Tibial nerve (tissue), 4 donors: ENCODE measurements around the gene GBE1. TPM values are rescaled to one million over a fixed set of nuclear protein-coding genes. Genes with fewer than 3 reads are reported as not detected.

ENCODE experiments used
- DNase-seq, 2 donors: peaks; one replicate each; pipeline ENCODE4 v3.0.0-alpha.2; 2019; ENCODE audit warnings: low spot score in 2 of 2
- H3K27ac ChIP-seq, 4 donors: fragments of 200-600 bp; sonication (generic) in 3 of 4; one replicate each; pipeline ENCODE4 v1.5.1; 2017 to 2019; ENCODE audit warnings: mild to moderate bottlenecking in 1 of 4
- H3K27me3 ChIP-seq, 2 donors: fragments of 200-600 bp; sonication (generic) in 1 of 2; one replicate each; pipeline versions ENCODE4 v1.5.1 to v1.6.0; 2017 to 2019
- H3K36me3 ChIP-seq, 3 donors: fragments of 200-600 bp; sonication (generic); one replicate each; pipeline ENCODE4 v1.5.1; 2018 to 2019
- H3K4me1 ChIP-seq, 4 donors: fragments of 200-600 bp; sonication (generic) in 3 of 4; one replicate each; pipeline ENCODE4 v1.5.1; 2017 to 2019
- H3K4me3 ChIP-seq, 4 donors: fragments of 200-600 bp; sonication (generic) in 3 of 4; one replicate each; pipeline ENCODE4 v1.5.1; 2017 to 2019; ENCODE audit warnings: mild to moderate bottlenecking in 1 of 4, moderate library complexity in 1 of 4
- H3K9me3 ChIP-seq, 4 donors: fragments of 200-600 bp; sonication (generic) in 3 of 4; one replicate each; pipeline ENCODE4 v1.5.1; 2017 to 2019
- EP300 ChIP-seq, 2 donors: sonication (generic); formaldehyde crosslinking; IDR thresholded peaks; one replicate each; pipeline ENCODE4 v1.6.1; 2017; ENCODE audit warnings: antibody characterized with exemption in 2 of 2, mild to moderate bottlenecking in 1 of 2
- POLR2A ChIP-seq, 2 donors: fragments of 450-650 bp; IDR thresholded peaks; one replicate each; pipeline ENCODE4 v1.6.1; 2017; ENCODE audit warnings: antibody characterized with exemption in 2 of 2, mild to moderate bottlenecking in 2 of 2, moderate library complexity in 2 of 2
- WGBS, 2 donors: methylation state at CpG; one replicate each; pipeline ENCODE4 v1.1.5; 2018; 5-methylcytosine and 5-hydroxymethylcytosine counted together
- total RNA-seq, 4 donors: library from RNA; depleted of rRNA; stranded (reverse); fragments of >200 nt; gene quantifications; one replicate each; pipeline ENCODE4 v1.1.0, GENCODE V29; 2016
- TF ChIP-seq, protein P1 (sequence below), 5 experiments: fragments of 200-600 bp in 3 of 5; fragments of 450-650 bp in 2 of 5; sonication (generic) in 3 of 5; IDR thresholded peaks; one replicate each; pipeline ENCODE4 v1.5.1; 2016 to 2019; ENCODE audit warnings: antibody characterized with exemption in 5 of 5, mild to moderate bottlenecking in 3 of 5, moderate library complexity in 2 of 5

Gene GBE1
- total RNA-seq, 4 donors from 2014 or later, result 25.8 to 34.5 (median 31.3) TPM

DNA sequence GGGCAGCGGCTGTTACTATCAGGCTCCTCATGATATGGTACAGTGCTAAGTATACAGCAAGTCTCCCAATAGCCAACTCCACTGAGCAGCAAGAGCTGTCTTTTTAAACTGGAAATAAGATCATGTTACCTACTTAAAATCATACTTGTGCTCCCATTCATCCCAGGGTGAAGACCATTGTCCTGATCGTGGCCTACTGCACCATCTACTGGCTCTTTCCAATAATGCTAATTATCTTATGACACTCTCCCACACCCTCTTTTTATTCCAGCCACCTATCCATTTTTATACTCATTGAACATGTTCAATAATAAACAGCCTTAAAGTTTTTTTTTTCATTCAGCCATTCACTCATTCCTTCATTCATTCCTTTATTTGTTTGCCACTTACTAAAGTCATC lies 117.7 kb downstream of the GBE1 start:
- Histone ChIP-seq H3K36me3 (peaks cover 0 to 3% (median 0%) of the 10 kb centered on the region in 3 donors), H3K4me1 (no peaks in the 10 kb centered on the region), H3K9me3 (no peaks in the 10 kb centered on the region), H3K4me3 (no peak overlapping the region), H3K27me3 (no peaks in the 10 kb centered on the region), H3K27ac (no peak overlapping the region)
- no peak for TF ChIP-seq EP300 (IDR thresholded peaks at IDR 0.05)
- no peak for TF ChIP-seq POLR2A (IDR thresholded peaks at IDR 0.05)
- TF ChIP-seq, protein P1, sequence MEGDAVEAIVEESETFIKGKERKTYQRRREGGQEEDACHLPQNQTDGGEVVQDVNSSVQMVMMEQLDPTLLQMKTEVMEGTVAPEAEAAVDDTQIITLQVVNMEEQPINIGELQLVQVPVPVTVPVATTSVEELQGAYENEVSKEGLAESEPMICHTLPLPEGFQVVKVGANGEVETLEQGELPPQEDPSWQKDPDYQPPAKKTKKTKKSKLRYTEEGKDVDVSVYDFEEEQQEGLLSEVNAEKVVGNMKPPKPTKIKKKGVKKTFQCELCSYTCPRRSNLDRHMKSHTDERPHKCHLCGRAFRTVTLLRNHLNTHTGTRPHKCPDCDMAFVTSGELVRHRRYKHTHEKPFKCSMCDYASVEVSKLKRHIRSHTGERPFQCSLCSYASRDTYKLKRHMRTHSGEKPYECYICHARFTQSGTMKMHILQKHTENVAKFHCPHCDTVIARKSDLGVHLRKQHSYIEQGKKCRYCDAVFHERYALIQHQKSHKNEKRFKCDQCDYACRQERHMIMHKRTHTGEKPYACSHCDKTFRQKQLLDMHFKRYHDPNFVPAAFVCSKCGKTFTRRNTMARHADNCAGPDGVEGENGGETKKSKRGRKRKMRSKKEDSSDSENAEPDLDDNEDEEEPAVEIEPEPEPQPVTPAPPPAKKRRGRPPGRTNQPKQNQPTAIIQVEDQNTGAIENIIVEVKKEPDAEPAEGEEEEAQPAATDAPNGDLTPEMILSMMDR (IDR thresholded peaks at IDR 0.05), result no peak
- no peak for DNase-seq
- 83 to 88% methylated on average over 2 of the region's 2 CpGs for WGBS, 2 donors

DNA sequence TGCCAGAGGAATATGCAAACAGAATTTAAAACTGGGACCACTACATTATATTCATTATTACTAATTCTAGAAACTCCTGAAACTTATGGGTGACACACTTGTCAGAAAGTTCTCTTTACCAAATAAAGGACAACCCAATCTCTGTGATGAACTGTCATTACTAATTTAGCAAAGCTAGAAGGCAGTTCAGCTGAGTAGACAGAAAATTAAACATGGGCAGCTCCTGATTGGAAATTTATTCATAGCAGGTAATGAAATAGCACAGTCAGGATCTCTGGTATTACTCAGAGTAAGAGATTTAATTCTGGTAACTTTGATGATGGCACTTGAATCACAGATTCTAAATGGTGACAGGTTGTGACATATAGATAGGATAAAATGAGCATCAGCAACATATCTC lies 123.0 kb downstream of the GBE1 start:
- no peaks in the 10 kb centered on the region for H3K4me1 ChIP-seq
- no peak overlapping the region for H3K4me3 ChIP-seq
- no peaks in the 10 kb centered on the region for H3K9me3 ChIP-seq
- H3K27me3 ChIP-seq, result no peaks in the 10 kb centered on the region
- no peak overlapping the region for H3K27ac ChIP-seq
- peaks cover 0 to under 1% (median 0%) of the 10 kb centered on the region in 3 donors for H3K36me3 ChIP-seq
- no peak for DNase-seq
- TF ChIP-seq, protein P1 (IDR thresholded peaks at IDR 0.05), result no peak
- TF ChIP-seq POLR2A (IDR thresholded peaks at IDR 0.05), result no peak
- TF ChIP-seq EP300 (IDR thresholded peaks at IDR 0.05), result no peak

DNA sequence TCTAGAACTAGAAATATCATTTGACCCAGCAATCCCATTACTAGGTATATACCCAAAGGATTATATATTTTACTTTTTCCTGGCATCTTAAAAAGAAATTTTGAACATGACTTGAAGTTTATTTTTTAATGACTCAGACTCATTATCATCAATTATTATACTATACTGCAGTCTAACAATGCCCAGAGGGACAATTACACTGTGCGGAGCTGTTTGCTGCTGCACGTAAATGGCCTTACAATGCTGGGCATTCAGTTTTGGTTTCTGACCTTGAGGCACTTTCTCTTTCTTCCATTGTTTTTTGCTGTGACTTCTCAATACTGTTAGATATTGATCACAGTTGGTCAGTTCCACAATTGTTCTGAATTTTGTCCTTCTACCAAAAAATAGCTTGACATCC lies 128.8 kb downstream of the GBE1 start:
- no peak for DNase-seq
- no peaks in the 10 kb centered on the region for H3K27me3 ChIP-seq
- no peaks in the 10 kb centered on the region for H3K9me3 ChIP-seq
- H3K4me3 ChIP-seq, result no peak overlapping the region
- 77 to 89% methylated on average over 2 of the region's 2 CpGs for WGBS, 2 donors
- no peaks in the 10 kb centered on the region for H3K4me1 ChIP-seq
- H3K36me3 ChIP-seq, result peaks cover 0 to 31% (median 0%) of the 10 kb centered on the region in 3 donors
- no peak overlapping the region for H3K27ac ChIP-seq
- no peak for TF ChIP-seq EP300 (IDR thresholded peaks at IDR 0.05)
- TF ChIP-seq POLR2A (IDR thresholded peaks at IDR 0.05), result no peak
- TF ChIP-seq, protein P1 (IDR thresholded peaks at IDR 0.05), result no peak

DNA sequence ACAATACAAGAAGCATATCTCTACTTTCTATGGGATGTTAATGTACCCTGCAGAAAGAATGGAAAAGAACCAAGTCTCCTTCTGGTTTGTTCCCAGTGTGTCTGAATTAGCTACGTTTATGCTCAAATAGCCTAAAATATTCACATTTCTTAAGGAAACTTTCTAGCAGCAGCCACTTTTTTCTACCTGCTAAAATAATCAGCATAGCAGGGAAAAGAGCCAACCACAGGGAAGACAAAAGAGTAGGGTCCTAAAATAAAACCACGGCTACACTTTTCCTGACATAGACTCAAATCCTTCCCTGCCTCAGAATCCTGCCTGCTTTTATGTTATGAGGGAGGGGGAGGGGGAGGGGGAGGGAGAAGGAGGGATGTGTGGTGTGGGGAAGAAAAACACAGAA lies 136.7 kb downstream of the GBE1 start:
- Histone ChIP-seq H3K9me3 (no peaks in the 10 kb centered on the region), H3K4me1 (no peaks in the 10 kb centered on the region), H3K4me3 (no peak overlapping the region), H3K36me3 (peaks cover 0 to 5% (median 0%) of the 10 kb centered on the region in 3 donors), H3K27me3 (no peaks in the 10 kb centered on the region), H3K27ac (no peak overlapping the region)
- WGBS, 2 donors, result 38 to 46% methylated on average over 2 of the region's 2 CpGs
- TF ChIP-seq POLR2A (IDR thresholded peaks at IDR 0.05) (no peak), EP300 (IDR thresholded peaks at IDR 0.05) (no peak)
- no peak for DNase-seq

DNA sequence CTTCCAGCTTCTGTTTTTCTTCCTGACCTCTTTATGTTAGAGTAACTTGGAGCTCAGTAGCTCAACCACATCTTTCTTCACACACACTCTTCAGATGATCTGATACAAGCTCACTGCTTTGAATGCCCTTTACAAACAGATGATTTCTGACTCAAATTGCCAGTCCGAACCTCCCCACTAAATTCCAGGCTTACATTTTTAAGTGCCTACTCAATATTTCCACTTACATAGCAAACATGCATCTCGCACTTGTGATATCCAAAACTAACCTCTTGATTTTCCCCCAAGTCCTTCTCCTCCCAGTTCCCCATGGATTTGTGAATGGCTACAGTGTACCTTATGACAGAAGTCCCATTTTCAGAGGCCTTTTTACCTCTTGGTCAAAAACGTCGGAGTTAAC lies 139.1 kb downstream of the GBE1 start:
- no peak overlapping the region for H3K27ac ChIP-seq
- no peaks in the 10 kb centered on the region for H3K4me1 ChIP-seq
- H3K4me3 ChIP-seq, result no peak overlapping the region
- 86 to 89% methylated on average over 4 of the region's 4 CpGs for WGBS, 2 donors
- no peaks in the 10 kb centered on the region for H3K36me3 ChIP-seq
- no peaks in the 10 kb centered on the region for H3K27me3 ChIP-seq
- no peaks in the 10 kb centered on the region for H3K9me3 ChIP-seq
- TF ChIP-seq, protein P1 (IDR thresholded peaks at IDR 0.05), result no peak
- TF ChIP-seq POLR2A (IDR thresholded peaks at IDR 0.05), result no peak
- TF ChIP-seq EP300 (IDR thresholded peaks at IDR 0.05), result no peak
- no peak for DNase-seq

DNA sequence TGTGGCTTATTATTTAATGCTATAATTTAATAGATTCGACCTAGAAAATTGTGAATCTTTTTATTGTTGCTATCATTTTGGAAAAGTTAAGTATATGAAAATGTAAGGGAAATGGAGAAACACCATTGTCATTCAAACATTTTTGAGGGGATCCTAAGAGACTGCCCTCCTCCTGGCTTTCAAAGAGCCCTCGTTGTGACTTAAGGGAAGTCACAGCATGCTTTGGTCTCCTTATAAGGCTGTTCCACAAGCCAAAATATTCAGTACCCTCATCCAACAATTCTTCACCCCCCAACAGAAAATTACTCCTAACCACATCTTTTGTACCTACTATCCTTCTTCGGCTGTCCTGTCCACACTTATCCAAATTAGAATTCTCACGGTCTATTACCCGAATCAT lies 140.2 kb downstream of the GBE1 start:
- no peaks in the 10 kb centered on the region for H3K4me1 ChIP-seq
- no peaks in the 10 kb centered on the region for H3K27me3 ChIP-seq
- H3K36me3 ChIP-seq, result no peaks in the 10 kb centered on the region
- DNase-seq, result no peak
- TF ChIP-seq EP300 (IDR thresholded peaks at IDR 0.05) (no peak), POLR2A (IDR thresholded peaks at IDR 0.05) (no peak)
- TF ChIP-seq, protein P1 (IDR thresholded peaks at IDR 0.05), result no peak
- H3K4me3 ChIP-seq, result no peak overlapping the region
- H3K9me3 ChIP-seq, result no peaks in the 10 kb centered on the region
- 78 to 86% methylated on average over 5 of the region's 5 CpGs for whole genome bisulfite sequencing, 2 donors
- H3K27ac ChIP-seq, result no peak overlapping the region
